ENCODE data around the gene TPSG1.

DNA sequence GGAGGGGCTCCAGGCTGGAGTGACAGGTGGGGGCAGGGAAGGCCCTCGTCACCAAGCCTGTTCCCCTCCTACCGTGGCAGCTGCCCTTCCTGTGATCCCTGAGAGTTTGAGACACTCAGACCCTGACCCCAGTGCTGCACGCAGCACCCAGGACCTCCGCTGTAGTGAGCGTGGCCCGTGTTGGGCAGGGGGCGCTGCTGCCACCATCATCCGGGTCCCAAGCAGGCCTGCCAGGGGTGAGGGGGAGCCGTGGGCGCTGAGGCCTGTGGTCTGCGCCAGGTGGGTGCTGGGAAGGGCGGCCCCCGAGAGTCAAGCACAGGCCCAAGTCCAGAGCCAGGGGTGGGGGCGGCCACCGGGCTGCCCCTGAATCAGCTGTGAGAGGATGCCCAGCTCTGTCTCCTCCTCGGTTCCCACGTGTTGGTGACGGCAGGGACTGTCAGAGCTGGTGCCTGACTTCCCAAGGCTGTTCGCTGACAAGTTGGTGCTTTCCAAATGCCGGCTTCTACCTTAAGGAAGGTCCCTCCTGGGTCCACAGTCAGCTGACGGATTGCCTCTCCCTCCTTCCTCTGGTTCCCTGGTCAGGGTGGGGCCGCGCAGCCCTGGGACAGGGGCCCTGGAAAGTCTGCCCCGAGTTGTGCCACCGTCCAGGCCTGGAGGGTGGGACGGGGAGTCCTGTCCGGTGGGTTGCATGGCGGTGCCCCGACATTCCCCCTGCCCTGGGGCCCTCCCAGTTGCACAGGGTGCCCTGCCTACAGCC lies 31.1 kb downstream of the TPSG1 start:
- TF ChIP-seq, protein P1, sequence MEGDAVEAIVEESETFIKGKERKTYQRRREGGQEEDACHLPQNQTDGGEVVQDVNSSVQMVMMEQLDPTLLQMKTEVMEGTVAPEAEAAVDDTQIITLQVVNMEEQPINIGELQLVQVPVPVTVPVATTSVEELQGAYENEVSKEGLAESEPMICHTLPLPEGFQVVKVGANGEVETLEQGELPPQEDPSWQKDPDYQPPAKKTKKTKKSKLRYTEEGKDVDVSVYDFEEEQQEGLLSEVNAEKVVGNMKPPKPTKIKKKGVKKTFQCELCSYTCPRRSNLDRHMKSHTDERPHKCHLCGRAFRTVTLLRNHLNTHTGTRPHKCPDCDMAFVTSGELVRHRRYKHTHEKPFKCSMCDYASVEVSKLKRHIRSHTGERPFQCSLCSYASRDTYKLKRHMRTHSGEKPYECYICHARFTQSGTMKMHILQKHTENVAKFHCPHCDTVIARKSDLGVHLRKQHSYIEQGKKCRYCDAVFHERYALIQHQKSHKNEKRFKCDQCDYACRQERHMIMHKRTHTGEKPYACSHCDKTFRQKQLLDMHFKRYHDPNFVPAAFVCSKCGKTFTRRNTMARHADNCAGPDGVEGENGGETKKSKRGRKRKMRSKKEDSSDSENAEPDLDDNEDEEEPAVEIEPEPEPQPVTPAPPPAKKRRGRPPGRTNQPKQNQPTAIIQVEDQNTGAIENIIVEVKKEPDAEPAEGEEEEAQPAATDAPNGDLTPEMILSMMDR (IDR thresholded peaks at IDR 0.05): no peak
- TF ChIP-seq POLR2A (IDR thresholded peaks at IDR 0.05): no peak
